Adrenal gland (tissue), 5 donors: ENCODE measurements around the gene CNOT8.

Source experiments
- POLR2A ChIP-seq, 2 donors: fragments of 450-650 bp; IDR thresholded peaks; one replicate each; pipeline ENCODE4 v1.6.1; 2017; ENCODE audit warnings: antibody characterized with exemption in 2 of 2, mild to moderate bottlenecking in 2 of 2, moderate library complexity in 1 of 2
- TF ChIP-seq, protein P1 (sequence below), 6 experiments: fragments of 450-650 bp in 4 of 6; fragments of 200-600 bp in 2 of 6; sonication (generic) in 1 of 6; IDR thresholded peaks; 1 replicate in 5 of 6; 2 replicates in 1 of 6; pipeline versions ENCODE4 v1.5.1 to v1.8.0; 2016 to 2021; ENCODE audit warnings: antibody characterized with exemption in 6 of 6, mild to moderate bottlenecking in 2 of 6, moderate library complexity in 1 of 6
- donor health status: DM: no; HTN: no; CAD: no.

- TF ChIP-seq, protein P1, sequence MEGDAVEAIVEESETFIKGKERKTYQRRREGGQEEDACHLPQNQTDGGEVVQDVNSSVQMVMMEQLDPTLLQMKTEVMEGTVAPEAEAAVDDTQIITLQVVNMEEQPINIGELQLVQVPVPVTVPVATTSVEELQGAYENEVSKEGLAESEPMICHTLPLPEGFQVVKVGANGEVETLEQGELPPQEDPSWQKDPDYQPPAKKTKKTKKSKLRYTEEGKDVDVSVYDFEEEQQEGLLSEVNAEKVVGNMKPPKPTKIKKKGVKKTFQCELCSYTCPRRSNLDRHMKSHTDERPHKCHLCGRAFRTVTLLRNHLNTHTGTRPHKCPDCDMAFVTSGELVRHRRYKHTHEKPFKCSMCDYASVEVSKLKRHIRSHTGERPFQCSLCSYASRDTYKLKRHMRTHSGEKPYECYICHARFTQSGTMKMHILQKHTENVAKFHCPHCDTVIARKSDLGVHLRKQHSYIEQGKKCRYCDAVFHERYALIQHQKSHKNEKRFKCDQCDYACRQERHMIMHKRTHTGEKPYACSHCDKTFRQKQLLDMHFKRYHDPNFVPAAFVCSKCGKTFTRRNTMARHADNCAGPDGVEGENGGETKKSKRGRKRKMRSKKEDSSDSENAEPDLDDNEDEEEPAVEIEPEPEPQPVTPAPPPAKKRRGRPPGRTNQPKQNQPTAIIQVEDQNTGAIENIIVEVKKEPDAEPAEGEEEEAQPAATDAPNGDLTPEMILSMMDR (IDR thresholded peaks at IDR 0.05) = no peak
- no peak for TF ChIP-seq POLR2A (IDR thresholded peaks at IDR 0.05)
Observed at GRCh38 chr5:154840435-154841272, 17.8 kb upstream of the CNOT8 start.
